Measurements from ENCODE around the gene MAMLD1.
"Not testable (repeated sequence)": the region's sequence is repeated elsewhere in the genome, so short reads cannot be mapped to it uniquely, and the experiment has no call there.

MAMLD1 gene

GRCh38 chrX:150329868-150330267, 33.2 kb upstream of the MAMLD1 start:
- peaks cover 6 to 12% (median 8%) of the 10 kb centered on the region in 5 donors for H3K27me3 ChIP-seq (ENCODE audit: control insufficient read depth in 5 of 5, insufficient read depth in 4 of 5, low read length in 5 of 5)
- peaks cover 0 to 2% (median 0%) of the 10 kb centered on the region in 5 donors for H3K9me3 ChIP-seq (ENCODE audit: control insufficient read depth in 5 of 5, low read length in 5 of 5)
- H3K9ac ChIP-seq (ENCODE audit: low read length in 5 of 5) = no peak overlapping the region
- no peaks in the 10 kb centered on the region for H3K4me1 ChIP-seq (ENCODE audit: control insufficient read depth in 5 of 5, insufficient read depth in 5 of 5, low read length in 5 of 5)
- H3K36me3 ChIP-seq (ENCODE audit: control insufficient read depth in 5 of 5, insufficient read depth in 5 of 5, low read length in 5 of 5) = no peaks in the 10 kb centered on the region
- no peak overlapping the region for H3K27ac ChIP-seq (ENCODE audit: low read depth, low read length)
- no peak overlapping the region for H3K4me3 ChIP-seq (ENCODE audit: low read depth in 1 of 5, low read length in 5 of 5)

GRCh38 chrX:150332023-150332422, 31.1 kb upstream of the MAMLD1 start:
- H3K9me3 ChIP-seq (ENCODE audit: control insufficient read depth in 5 of 5, low read length in 5 of 5) = peaks cover 0 to 2% (median 0%) of the 10 kb centered on the region in 5 donors
- H3K27me3 ChIP-seq (ENCODE audit: control insufficient read depth in 5 of 5, insufficient read depth in 4 of 5, low read length in 5 of 5) = peaks cover 3 to 12% (median 10%) of the 10 kb centered on the region in 5 donors
- no peaks in the 10 kb centered on the region for H3K36me3 ChIP-seq (ENCODE audit: control insufficient read depth in 5 of 5, insufficient read depth in 5 of 5, low read length in 5 of 5)
- H3K4me3 ChIP-seq (ENCODE audit: low read depth in 1 of 5, low read length in 5 of 5) = no peak overlapping the region
- H3K27ac ChIP-seq (ENCODE audit: low read depth, low read length) = no peak overlapping the region
- H3K4me1 ChIP-seq (ENCODE audit: control insufficient read depth in 5 of 5, insufficient read depth in 5 of 5, low read length in 5 of 5) = no peaks in the 10 kb centered on the region
- H3K9ac ChIP-seq (ENCODE audit: low read length in 5 of 5) = no peak overlapping the region

GRCh38 chrX:150334100-150334499, 29.0 kb upstream of the MAMLD1 start:
- no peak overlapping the region for H3K9ac ChIP-seq (ENCODE audit: low read length in 5 of 5)
- H3K9me3 ChIP-seq (ENCODE audit: control insufficient read depth in 5 of 5, low read length in 5 of 5) = peaks cover 0 to under 1% (median 0%) of the 10 kb centered on the region in 5 donors
- peaks cover 0 to 3% (median 0%) of the 10 kb centered on the region in 5 donors for H3K4me1 ChIP-seq (ENCODE audit: control insufficient read depth in 5 of 5, insufficient read depth in 5 of 5, low read length in 5 of 5)
- H3K36me3 ChIP-seq (ENCODE audit: control insufficient read depth in 5 of 5, insufficient read depth in 5 of 5, low read length in 5 of 5) = no peaks in the 10 kb centered on the region
- H3K4me3 ChIP-seq (ENCODE audit: low read depth in 1 of 5, low read length in 5 of 5) = no peak overlapping the region
- H3K27ac ChIP-seq (ENCODE audit: low read depth, low read length) = no peak overlapping the region
- peaks cover 3 to 17% (median 9%) of the 10 kb centered on the region in 5 donors for H3K27me3 ChIP-seq (ENCODE audit: control insufficient read depth in 5 of 5, insufficient read depth in 4 of 5, low read length in 5 of 5)

- H3K36me3 ChIP-seq (ENCODE audit: control insufficient read depth in 5 of 5, insufficient read depth in 5 of 5, low read length in 5 of 5) = no peaks in the 10 kb centered on the region
- no peak overlapping the region for H3K27ac ChIP-seq (ENCODE audit: low read depth, low read length)
- H3K4me3 ChIP-seq (ENCODE audit: low read depth in 1 of 5, low read length in 5 of 5) = no peak overlapping the region
- H3K27me3 ChIP-seq (ENCODE audit: control insufficient read depth in 5 of 5, insufficient read depth in 4 of 5, low read length in 5 of 5) = peaks cover 2 to 17% (median 3%) of the 10 kb centered on the region in 5 donors
- H3K9me3 ChIP-seq (ENCODE audit: control insufficient read depth in 5 of 5, low read length in 5 of 5) = no peaks in the 10 kb centered on the region
- H3K4me1 ChIP-seq (ENCODE audit: control insufficient read depth in 5 of 5, insufficient read depth in 5 of 5, low read length in 5 of 5) = peaks cover 0 to 3% (median 0%) of the 10 kb centered on the region in 5 donors
- no peak overlapping the region for H3K9ac ChIP-seq (ENCODE audit: low read length in 5 of 5)
Measured at GRCh38 chrX:150334981-150335380, 28.1 kb upstream of the MAMLD1 start.

- no peak overlapping the region for H3K9ac ChIP-seq (ENCODE audit: low read length in 5 of 5)
- no peak overlapping the region for H3K27ac ChIP-seq (ENCODE audit: low read depth, low read length)
- H3K9me3 ChIP-seq (ENCODE audit: control insufficient read depth in 5 of 5, low read length in 5 of 5) = no peaks in the 10 kb centered on the region
- H3K27me3 ChIP-seq (ENCODE audit: control insufficient read depth in 5 of 5, insufficient read depth in 4 of 5, low read length in 5 of 5) = peaks cover 0 to 17% (median 2%) of the 10 kb centered on the region in 5 donors
- no peaks in the 10 kb centered on the region for H3K36me3 ChIP-seq (ENCODE audit: control insufficient read depth in 5 of 5, insufficient read depth in 5 of 5, low read length in 5 of 5)
- peaks cover 0 to 3% (median 0%) of the 10 kb centered on the region in 5 donors for H3K4me1 ChIP-seq (ENCODE audit: control insufficient read depth in 5 of 5, insufficient read depth in 5 of 5, low read length in 5 of 5)
- H3K4me3 ChIP-seq (ENCODE audit: low read depth in 1 of 5, low read length in 5 of 5) = no peak overlapping the region
Measured at GRCh38 chrX:150337026-150337425, 26.1 kb upstream of the MAMLD1 start.

GRCh38 chrX:150337536-150337935, 25.6 kb upstream of the MAMLD1 start:
- no peaks in the 10 kb centered on the region for H3K36me3 ChIP-seq (ENCODE audit: control insufficient read depth in 5 of 5, insufficient read depth in 5 of 5, low read length in 5 of 5)
- H3K9ac ChIP-seq (ENCODE audit: low read length in 5 of 5) = no peak overlapping the region
- H3K27me3 ChIP-seq (ENCODE audit: control insufficient read depth in 5 of 5, insufficient read depth in 4 of 5, low read length in 5 of 5) = peaks cover 0 to 12% (median 2%) of the 10 kb centered on the region in 5 donors
- H3K4me3 ChIP-seq (ENCODE audit: low read depth in 1 of 5, low read length in 5 of 5) = no peak overlapping the region
- peaks cover 0 to 3% (median 0%) of the 10 kb centered on the region in 5 donors for H3K4me1 ChIP-seq (ENCODE audit: control insufficient read depth in 5 of 5, insufficient read depth in 5 of 5, low read length in 5 of 5)
- H3K9me3 ChIP-seq (ENCODE audit: control insufficient read depth in 5 of 5, low read length in 5 of 5) = no peaks in the 10 kb centered on the region
- no peak overlapping the region for H3K27ac ChIP-seq (ENCODE audit: low read depth, low read length)

GRCh38 chrX:150338615-150339014, 24.5 kb upstream of the MAMLD1 start:
- Histone ChIP-seq H3K4me1 (ENCODE audit: control insufficient read depth in 5 of 5, insufficient read depth in 5 of 5, low read length in 5 of 5) (peaks cover 0 to 3% (median 0%) of the 10 kb centered on the region in 5 donors), H3K27ac (ENCODE audit: low read depth, low read length) (no peak overlapping the region), H3K36me3 (ENCODE audit: control insufficient read depth in 5 of 5, insufficient read depth in 5 of 5, low read length in 5 of 5) (no peaks in the 10 kb centered on the region), H3K9me3 (ENCODE audit: control insufficient read depth in 5 of 5, low read length in 5 of 5) (no peaks in the 10 kb centered on the region), H3K27me3 (ENCODE audit: control insufficient read depth in 5 of 5, insufficient read depth in 4 of 5, low read length in 5 of 5) (peaks cover 0 to 12% (median 2%) of the 10 kb centered on the region in 5 donors), H3K4me3 (ENCODE audit: low read depth in 1 of 5, low read length in 5 of 5) (no peak overlapping the region), H3K9ac (ENCODE audit: low read length in 5 of 5) (no peak overlapping the region)

GRCh38 chrX:150339736-150340135, 23.4 kb upstream of the MAMLD1 start:
- Histone ChIP-seq H3K9ac (ENCODE audit: low read length in 5 of 5) (no peak overlapping the region), H3K4me1 (ENCODE audit: control insufficient read depth in 5 of 5, insufficient read depth in 5 of 5, low read length in 5 of 5) (peaks cover 0 to 3% (median 0%) of the 10 kb centered on the region in 5 donors), H3K27me3 (ENCODE audit: control insufficient read depth in 5 of 5, insufficient read depth in 4 of 5, low read length in 5 of 5) (peaks cover 0 to 12% (median 2%) of the 10 kb centered on the region in 5 donors), H3K4me3 (ENCODE audit: low read depth in 1 of 5, low read length in 5 of 5) (no peak overlapping the region), H3K36me3 (ENCODE audit: control insufficient read depth in 5 of 5, insufficient read depth in 5 of 5, low read length in 5 of 5) (no peaks in the 10 kb centered on the region), H3K9me3 (ENCODE audit: control insufficient read depth in 5 of 5, low read length in 5 of 5) (no peaks in the 10 kb centered on the region), H3K27ac (ENCODE audit: low read depth, low read length) (no peak overlapping the region)

GRCh38 chrX:150340326-150340725, 22.8 kb upstream of the MAMLD1 start:
- H3K36me3 ChIP-seq (ENCODE audit: control insufficient read depth in 5 of 5, insufficient read depth in 5 of 5, low read length in 5 of 5); H3K4me3 ChIP-seq (ENCODE audit: low read depth in 1 of 5, low read length in 5 of 5); H3K27ac ChIP-seq (ENCODE audit: low read depth, low read length); H3K9me3 ChIP-seq (ENCODE audit: control insufficient read depth in 5 of 5, low read length in 5 of 5); H3K4me1 ChIP-seq (ENCODE audit: control insufficient read depth in 5 of 5, insufficient read depth in 5 of 5, low read length in 5 of 5); H3K9ac ChIP-seq (ENCODE audit: low read length in 5 of 5): not testable (repeated sequence)
- peaks cover 0 to 12% (median 2%) of the 10 kb centered on the region in 5 donors for H3K27me3 ChIP-seq (ENCODE audit: control insufficient read depth in 5 of 5, insufficient read depth in 4 of 5, low read length in 5 of 5)

GRCh38 chrX:150347471-150347870, 15.6 kb upstream of the MAMLD1 start:
- H3K9ac ChIP-seq (ENCODE audit: low read length in 5 of 5) = no peak overlapping the region
- H3K4me1 ChIP-seq (ENCODE audit: control insufficient read depth in 5 of 5, insufficient read depth in 5 of 5, low read length in 5 of 5) = no peaks in the 10 kb centered on the region
- no peak overlapping the region for H3K27ac ChIP-seq (ENCODE audit: low read depth, low read length)
- no peak overlapping the region for H3K4me3 ChIP-seq (ENCODE audit: low read depth in 1 of 5, low read length in 5 of 5)
- no peaks in the 10 kb centered on the region for H3K36me3 ChIP-seq (ENCODE audit: control insufficient read depth in 5 of 5, insufficient read depth in 5 of 5, low read length in 5 of 5)
- H3K9me3 ChIP-seq (ENCODE audit: control insufficient read depth in 5 of 5, low read length in 5 of 5) = no peaks in the 10 kb centered on the region
- peaks cover 0 to 12% (median 2%) of the 10 kb centered on the region in 5 donors for H3K27me3 ChIP-seq (ENCODE audit: control insufficient read depth in 5 of 5, insufficient read depth in 4 of 5, low read length in 5 of 5)
